Mucosa of stomach (tissue), 1 donor: ENCODE results near the gene SCEL.
"Not testable (repeated sequence)": the region's sequence is repeated elsewhere in the genome, so short reads cannot be mapped to it uniquely, and the experiment has no call there.

Source experiments
- H3K27me3 ChIP-seq: one replicate; pipeline ENCODE4 v1.7.0; 2013; ENCODE audit warnings: mild to moderate bottlenecking, low read length; ENCODE audit not compliant: control insufficient read depth, insufficient read depth
- H3K36me3 ChIP-seq: one replicate; pipeline ENCODE4 v1.7.0; 2013; ENCODE audit warnings: low read length; ENCODE audit not compliant: control insufficient read depth, insufficient read depth
- H3K4me1 ChIP-seq: one replicate; pipeline ENCODE4 v1.7.0; 2013; ENCODE audit warnings: mild to moderate bottlenecking, low read length; ENCODE audit not compliant: control insufficient read depth, insufficient read depth
- H3K4me3 ChIP-seq: one replicate; pipeline ENCODE4 v1.7.0; 2013; ENCODE audit warnings: low read length
- H3K9ac ChIP-seq: one replicate; pipeline ENCODE4 v1.7.0; 2013; ENCODE audit warnings: mild to moderate bottlenecking, low read length, moderate library complexity
- H3K9me3 ChIP-seq: one replicate; pipeline ENCODE4 v1.7.0; 2013; ENCODE audit warnings: mild to moderate bottlenecking, low read length, moderate library complexity; ENCODE audit not compliant: control insufficient read depth
- donor health status: Pancreatic carcinoma.

The SCEL gene

DNA sequence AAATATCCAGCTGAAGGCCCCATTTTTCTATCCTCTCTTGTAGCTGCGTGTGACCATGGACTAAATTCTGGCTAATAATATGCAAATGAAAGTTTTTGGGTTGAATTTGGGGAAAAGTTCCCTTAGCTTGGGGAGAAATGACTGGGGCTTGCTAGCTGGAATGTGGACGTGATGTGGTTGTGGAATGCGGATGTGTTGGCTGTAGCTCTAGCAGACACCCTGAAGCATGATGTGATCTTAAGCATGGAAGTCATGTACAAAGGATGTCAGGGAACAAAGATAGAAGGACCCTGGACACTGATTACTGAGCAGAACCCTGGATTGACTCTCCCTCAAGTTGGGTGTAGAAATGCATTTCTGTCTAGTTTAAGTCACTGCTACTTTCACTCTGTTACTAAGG, 25.4 kb upstream of the SCEL start:
- H3K27me3 ChIP-seq, result no peaks in the 10 kb centered on the region
- no peaks in the 10 kb centered on the region for H3K4me1 ChIP-seq

DNA sequence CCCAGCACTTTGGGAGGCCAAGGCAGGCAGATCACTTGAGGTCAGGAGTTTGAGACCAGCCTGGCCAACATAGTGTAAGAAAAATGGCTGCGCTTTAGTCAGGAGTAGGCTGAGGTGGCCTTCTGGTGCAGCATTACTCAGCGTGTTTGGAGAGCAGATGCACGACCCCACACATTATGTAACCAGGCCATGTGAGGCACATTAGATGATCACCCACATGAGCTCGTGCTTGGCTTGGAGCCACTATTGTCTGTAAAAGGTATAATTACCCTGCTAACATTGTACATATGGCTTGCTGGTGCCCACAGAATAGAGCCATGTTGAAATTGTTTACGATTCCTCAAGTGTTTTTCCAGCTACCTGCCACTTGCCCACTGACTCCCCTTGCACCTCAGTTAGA, 24.0 kb upstream of the SCEL start:
- H3K27me3 ChIP-seq, result no peaks in the 10 kb centered on the region
- H3K36me3 ChIP-seq, result no peaks in the 10 kb centered on the region
- no peaks in the 10 kb centered on the region for H3K9me3 ChIP-seq
- no peaks in the 10 kb centered on the region for H3K4me1 ChIP-seq
- no peak overlapping the region for H3K4me3 ChIP-seq
- no peak overlapping the region for H3K9ac ChIP-seq

More for the DNA sequence above, 25.4 kb upstream of the SCEL start:
- no peaks in the 10 kb centered on the region for H3K9me3 ChIP-seq
- no peaks in the 10 kb centered on the region for H3K36me3 ChIP-seq
- H3K9ac ChIP-seq, result no peak overlapping the region
- H3K4me3 ChIP-seq, result no peak overlapping the region

DNA sequence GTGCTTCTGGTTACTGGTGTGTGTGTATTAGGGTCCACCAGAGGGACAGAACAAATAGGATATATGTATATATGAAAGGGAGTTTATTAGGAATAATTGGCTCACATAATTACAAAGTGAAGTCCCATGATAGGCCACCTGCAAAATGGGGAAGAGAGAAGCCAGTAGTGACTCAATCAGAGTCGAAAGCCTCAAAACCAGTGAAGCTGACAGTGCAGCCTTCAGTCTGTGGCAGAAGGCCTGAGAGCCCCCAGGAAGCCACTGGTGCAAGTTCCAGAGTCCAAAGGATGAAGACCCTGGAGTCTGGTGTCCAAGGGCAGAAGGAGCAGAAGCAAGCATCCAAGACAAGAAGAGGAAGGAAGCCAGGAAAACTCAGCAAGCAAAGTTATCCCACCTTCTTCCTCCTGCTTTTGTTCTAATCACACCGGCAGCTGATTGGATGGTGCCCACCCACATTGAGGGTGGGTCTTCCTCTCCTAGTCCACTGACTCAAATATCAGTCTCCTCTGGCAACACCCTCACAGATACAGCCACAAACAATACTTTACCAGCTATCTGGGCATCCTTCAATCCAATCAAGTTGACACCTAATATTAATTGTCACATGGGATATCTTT, 21.7 kb upstream of the SCEL start:
- Histone ChIP-seq H3K4me3 (no peak overlapping the region), H3K36me3 (no peaks in the 10 kb centered on the region), H3K9me3 (no peaks in the 10 kb centered on the region), H3K4me1 (no peaks in the 10 kb centered on the region), H3K9ac (no peak overlapping the region), H3K27me3 (no peaks in the 10 kb centered on the region)

DNA sequence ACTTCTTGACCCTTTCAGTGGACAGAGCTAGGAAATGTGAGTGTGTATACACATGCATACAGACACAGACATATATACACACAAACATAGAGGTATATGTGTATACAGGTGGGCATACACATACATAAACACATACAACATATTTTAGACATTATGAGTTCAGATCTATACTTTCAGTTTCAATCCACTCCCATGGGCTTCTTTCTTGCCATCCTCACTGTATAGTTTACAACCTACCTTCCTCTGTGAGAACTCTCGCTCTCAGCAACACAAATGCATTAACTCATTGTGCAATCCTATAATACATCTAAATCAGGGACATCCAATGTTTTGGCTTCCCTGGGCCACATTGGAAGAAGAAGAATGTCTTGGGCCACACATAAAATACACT, 21.2 kb upstream of the SCEL start:
- no peaks in the 10 kb centered on the region for H3K27me3 ChIP-seq
- no peaks in the 10 kb centered on the region for H3K4me1 ChIP-seq
- H3K4me3 ChIP-seq, result no peak overlapping the region
- H3K9me3 ChIP-seq, result no peaks in the 10 kb centered on the region
- no peaks in the 10 kb centered on the region for H3K36me3 ChIP-seq
- no peak overlapping the region for H3K9ac ChIP-seq

DNA sequence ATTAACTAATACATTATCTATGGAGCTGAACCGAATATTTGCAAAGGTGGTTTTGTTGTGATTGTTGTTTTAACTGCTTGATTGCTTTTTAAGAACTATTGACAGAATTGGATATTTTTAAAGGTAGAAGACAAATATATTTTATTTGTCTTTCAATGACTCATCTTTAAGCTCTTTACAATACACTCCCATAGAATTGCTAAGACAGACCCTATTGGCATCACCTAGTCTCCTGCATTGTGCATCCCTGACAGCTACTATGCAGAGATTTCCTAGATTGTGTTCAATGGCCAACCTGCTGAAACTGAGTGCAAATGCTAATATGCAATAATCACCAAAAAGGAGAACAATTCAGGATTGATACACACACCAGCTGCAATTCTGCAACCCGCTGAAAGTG, 19.7 kb upstream of the SCEL start:
- H3K4me1 ChIP-seq, result no peaks in the 10 kb centered on the region

DNA sequence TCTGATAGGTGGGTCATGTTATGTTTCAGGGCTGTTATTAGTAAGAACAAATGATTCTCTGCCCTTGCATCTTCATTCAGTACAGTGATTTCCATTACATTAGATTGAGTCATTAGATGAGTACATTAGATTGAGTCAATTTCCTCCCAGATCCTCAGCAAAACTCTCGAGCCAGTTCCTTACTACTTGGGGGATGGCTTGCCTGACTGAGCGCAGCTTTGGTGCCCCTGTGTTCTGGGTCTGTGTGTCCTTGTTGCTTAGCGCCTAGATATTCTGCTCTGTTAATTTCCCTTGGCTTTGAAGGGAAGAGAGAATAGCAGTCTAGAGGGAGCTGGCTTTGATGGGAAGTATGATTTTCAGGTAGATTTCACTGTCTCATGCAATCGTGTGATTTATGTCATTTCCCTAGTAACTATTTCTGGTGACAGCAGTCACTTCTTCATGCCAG, 19.1 kb upstream of the SCEL start:
- H3K36me3 ChIP-seq, result no peaks in the 10 kb centered on the region
- H3K27me3 ChIP-seq, result no peaks in the 10 kb centered on the region
- no peak overlapping the region for H3K4me3 ChIP-seq
- no peak overlapping the region for H3K9ac ChIP-seq
- no peaks in the 10 kb centered on the region for H3K9me3 ChIP-seq
- no peaks in the 10 kb centered on the region for H3K4me1 ChIP-seq

More for the DNA sequence above, 19.7 kb upstream of the SCEL start:
- no peak overlapping the region for H3K9ac ChIP-seq
- H3K27me3 ChIP-seq, result no peaks in the 10 kb centered on the region
- no peaks in the 10 kb centered on the region for H3K36me3 ChIP-seq
- no peaks in the 10 kb centered on the region for H3K9me3 ChIP-seq
- H3K4me3 ChIP-seq, result no peak overlapping the region

DNA sequence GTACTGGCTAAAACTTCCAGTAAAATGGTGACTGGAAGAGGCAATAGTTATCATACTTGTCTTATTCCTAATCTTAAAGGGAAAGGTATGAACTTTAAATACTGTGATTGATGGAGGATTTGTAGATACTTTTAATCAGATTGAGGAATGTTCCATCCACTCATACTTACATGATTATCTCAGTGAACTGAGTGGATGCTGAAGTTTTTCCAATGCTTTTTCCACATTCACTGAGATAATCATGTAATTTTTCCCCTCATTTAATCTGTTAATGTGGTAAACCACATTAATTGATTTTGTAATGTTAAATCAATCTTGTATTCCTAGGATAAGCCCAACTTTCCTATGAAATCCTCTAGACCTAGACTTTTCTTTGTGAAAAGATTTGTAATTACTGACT, 17.2 kb upstream of the SCEL start:
- H3K36me3 ChIP-seq, result no peaks in the 10 kb centered on the region
- no peak overlapping the region for H3K4me3 ChIP-seq
- H3K4me1 ChIP-seq, result no peaks in the 10 kb centered on the region
- H3K27me3 ChIP-seq, result no peaks in the 10 kb centered on the region
- H3K9ac ChIP-seq, result no peak overlapping the region
- H3K9me3 ChIP-seq, result no peaks in the 10 kb centered on the region

DNA sequence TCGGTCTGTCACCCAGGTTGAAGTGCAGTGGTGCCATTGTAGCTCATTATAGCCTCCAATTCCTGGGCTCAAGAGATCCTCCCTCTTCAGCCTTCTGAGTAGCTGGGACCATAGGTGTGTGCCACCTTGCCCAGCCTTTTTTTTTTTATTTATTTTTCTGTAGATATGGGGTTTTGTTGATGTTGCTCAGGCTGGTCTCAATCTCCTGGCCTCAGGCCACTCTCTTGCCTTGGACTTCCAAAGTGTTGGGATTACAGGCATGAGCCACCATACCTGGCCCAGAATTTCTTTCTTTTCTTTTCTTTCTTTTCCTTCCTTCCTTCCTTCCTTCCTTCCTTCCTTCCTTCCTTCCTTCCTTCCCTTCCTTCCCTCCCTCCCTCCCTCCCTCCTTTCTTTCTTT, 16.1 kb upstream of the SCEL start:
- not testable (repeated sequence) for H3K9ac ChIP-seq, H3K4me1 ChIP-seq, H3K36me3 ChIP-seq, H3K9me3 ChIP-seq, H3K4me3 ChIP-seq, H3K27me3 ChIP-seq

DNA sequence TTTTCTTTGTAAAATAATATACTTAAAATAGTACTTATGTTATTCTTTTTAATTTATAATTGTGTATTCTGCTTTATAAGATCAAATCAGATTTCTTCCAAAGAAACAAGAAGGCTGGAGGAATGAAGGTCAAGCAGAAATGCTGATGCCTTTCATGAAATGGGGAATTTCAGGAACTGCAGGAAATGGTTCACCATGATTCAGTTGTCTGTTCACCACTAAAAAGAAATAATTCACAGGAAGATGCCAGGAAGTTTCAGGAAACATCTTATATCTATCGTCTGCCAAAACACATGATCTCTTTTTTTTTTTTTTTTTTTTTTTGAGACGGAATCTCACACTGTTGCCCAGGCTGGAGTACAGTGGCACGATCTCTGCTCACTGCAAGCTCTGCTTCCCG, 15.7 kb upstream of the SCEL start:
- no peaks in the 10 kb centered on the region for H3K36me3 ChIP-seq
- no peaks in the 10 kb centered on the region for H3K27me3 ChIP-seq
- H3K9ac ChIP-seq, result no peak overlapping the region
- no peak overlapping the region for H3K4me3 ChIP-seq
- H3K9me3 ChIP-seq, result no peaks in the 10 kb centered on the region
- H3K4me1 ChIP-seq, result no peaks in the 10 kb centered on the region

DNA sequence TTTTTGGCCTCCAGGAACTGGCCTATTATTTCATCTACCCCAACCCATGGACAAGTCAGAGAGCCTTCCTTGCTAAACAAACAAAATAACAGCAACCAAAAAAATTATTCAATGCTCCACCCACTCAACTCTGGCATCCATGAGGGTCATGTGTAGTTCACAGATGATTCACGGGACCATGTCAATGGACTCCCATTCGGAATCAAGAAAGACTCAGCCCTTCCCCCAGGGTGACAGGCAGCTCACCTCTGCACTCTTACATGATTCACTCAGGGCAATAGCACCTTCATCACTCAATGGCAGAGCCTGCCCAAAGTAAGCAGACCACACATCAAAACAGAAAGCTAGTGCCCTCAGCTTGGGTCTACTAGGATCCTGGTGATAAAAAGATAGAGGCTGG, 14.3 kb upstream of the SCEL start:
- Histone ChIP-seq H3K4me1 (no peaks in the 10 kb centered on the region), H3K4me3 (no peak overlapping the region), H3K27me3 (no peaks in the 10 kb centered on the region), H3K36me3 (no peaks in the 10 kb centered on the region), H3K9me3 (no peaks in the 10 kb centered on the region), H3K9ac (no peak overlapping the region)

DNA sequence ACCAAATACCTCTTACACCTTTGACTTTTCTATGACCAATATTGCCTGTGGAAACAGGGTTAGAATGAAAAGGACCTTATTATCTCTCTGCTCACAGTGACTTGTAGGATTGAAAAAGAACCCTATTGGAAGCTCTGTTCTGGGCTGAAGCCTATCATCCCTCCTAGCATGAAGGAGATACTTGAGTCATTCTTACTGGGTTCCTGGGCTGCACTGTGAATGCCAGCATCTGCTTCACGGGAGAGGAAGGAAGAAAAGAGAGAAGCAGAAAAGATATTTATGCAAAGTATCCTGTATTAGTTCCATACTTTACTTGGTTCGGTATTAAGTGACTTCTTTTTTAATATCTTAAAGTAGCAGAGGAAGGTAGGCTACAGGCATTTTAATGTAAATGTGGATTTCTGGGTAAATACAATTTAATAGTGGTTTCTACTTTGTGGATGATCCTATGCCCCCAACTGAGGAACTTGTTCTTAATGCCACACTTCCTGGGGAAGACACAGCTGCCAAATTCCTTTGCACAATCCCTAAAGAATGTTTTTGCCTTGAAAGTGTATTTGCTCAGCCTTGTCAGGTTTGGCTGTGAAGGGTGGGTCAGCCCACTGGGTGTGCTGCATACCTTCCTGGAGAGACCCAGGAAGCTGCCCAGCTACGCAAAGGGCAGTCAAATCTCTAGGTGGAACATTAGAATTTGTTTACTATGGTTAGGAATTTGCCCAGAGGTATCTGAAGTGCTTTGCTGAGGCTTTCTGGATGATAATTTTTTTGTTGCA, 13.7 kb upstream of the SCEL start:
- Histone ChIP-seq H3K9me3 (no peaks in the 10 kb centered on the region), H3K27me3 (no peaks in the 10 kb centered on the region), H3K4me3 (no peak overlapping the region), H3K9ac (no peak overlapping the region), H3K4me1 (no peaks in the 10 kb centered on the region), H3K36me3 (no peaks in the 10 kb centered on the region)

DNA sequence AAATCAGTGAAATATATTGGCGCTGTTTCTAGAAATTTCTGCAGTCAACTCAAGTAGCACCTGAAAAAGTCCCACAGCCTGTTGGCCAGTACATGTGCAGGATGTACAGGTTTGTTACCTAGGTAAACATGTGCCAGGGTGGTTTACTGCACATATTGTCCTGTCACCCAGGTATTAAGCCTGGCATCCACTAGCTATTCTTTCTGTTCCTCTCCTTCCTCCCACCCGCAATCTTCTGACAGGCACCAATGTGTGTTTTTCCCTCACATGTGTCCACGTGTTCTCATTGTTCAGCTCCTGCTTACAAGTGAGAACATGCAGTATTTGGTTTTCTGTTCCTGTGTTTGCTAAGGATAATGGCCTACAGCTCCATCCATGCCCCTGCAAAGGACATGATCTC, 13.1 kb upstream of the SCEL start:
- no peaks in the 10 kb centered on the region for H3K36me3 ChIP-seq
- H3K9ac ChIP-seq, result no peak overlapping the region
- H3K4me3 ChIP-seq, result no peak overlapping the region
- H3K27me3 ChIP-seq, result no peaks in the 10 kb centered on the region
- H3K9me3 ChIP-seq, result no peaks in the 10 kb centered on the region
- H3K4me1 ChIP-seq, result no peaks in the 10 kb centered on the region
